ENCODE measurements around the gene FGA. TPM values are rescaled to one million over a fixed set of nuclear protein-coding genes. Genes with fewer than 3 reads are reported as not detected.

The FGA gene
- total and polyA plus RNA-seq, 10 of the 15 experiments (the other 5 are each of a cell fraction or from before 2014, with no cell fraction given), result 3.6 TPM; not detected in 9

DNA sequence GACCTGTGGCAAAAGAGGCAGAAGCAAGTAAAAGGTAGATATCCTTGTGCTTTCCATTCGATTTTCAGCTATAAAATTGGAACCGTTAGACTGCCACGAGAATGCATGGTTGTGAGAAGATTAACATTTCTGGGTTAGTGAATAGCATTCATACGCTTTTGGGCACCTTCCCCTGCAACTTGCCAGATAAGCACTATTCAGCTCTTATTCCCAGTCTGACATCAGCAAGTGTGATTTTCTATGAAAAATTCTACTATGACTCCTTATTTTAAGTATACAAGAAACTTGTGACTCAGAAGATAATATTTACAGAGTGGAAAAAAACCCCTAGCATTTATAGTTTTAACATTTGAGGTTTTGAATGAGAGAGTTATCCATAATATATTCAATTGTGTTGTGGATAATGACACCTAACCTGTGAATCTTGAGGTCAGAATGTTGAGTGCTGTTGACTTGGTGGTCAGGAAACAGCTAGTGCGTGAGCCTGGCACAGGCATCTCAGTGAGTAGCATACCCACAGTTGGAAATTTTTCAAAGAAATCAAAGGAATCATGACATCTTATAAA lies 23.8 kb downstream of the FGA start (continued):
- TF ChIP-seq, protein P1, sequence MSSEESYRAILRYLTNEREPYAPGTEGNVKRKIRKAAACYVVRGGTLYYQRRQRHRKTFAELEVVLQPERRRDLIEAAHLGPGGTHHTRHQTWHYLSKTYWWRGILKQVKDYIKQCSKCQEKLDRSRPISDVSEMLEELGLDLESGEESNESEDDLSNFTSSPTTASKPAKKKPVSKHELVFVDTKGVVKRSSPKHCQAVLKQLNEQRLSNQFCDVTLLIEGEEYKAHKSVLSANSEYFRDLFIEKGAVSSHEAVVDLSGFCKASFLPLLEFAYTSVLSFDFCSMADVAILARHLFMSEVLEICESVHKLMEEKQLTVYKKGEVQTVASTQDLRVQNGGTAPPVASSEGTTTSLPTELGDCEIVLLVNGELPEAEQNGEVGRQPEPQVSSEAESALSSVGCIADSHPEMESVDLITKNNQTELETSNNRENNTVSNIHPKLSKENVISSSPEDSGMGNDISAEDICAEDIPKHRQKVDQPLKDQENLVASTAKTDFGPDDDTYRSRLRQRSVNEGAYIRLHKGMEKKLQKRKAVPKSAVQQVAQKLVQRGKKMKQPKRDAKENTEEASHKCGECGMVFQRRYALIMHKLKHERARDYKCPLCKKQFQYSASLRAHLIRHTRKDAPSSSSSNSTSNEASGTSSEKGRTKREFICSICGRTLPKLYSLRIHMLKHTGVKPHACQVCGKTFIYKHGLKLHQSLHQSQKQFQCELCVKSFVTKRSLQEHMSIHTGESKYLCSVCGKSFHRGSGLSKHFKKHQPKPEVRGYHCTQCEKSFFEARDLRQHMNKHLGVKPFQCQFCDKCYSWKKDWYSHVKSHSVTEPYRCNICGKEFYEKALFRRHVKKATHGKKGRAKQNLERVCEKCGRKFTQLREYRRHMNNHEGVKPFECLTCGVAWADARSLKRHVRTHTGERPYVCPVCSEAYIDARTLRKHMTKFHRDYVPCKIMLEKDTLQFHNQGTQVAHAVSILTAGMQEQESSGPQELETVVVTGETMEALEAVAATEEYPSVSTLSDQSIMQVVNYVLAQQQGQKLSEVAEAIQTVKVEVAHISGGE (CRISPR knock-in tag; IDR thresholded peaks at IDR 0.05), result no peak
- no peak for TF ChIP-seq ZNF592 (IDR thresholded peaks at IDR 0.05)
- TF ChIP-seq ZBED1 (IDR thresholded peaks at IDR 0.05; ENCODE audit: borderline replicate concordance), result no peak
- TF ChIP-seq GATAD2B (conservative IDR thresholded peaks at IDR 0.05; ENCODE audit: low read depth), result no peak
- TF ChIP-seq HDAC6 (IDR thresholded peaks at IDR 0.05; ENCODE audit: unreplicated experiment), result no peak

Data from GM12878 (cell line).